Spleen (tissue), 11 donors: ENCODE measurements around the gene UBA52. TPM values are rescaled to one million over a fixed set of nuclear protein-coding genes. Genes with fewer than 3 reads are reported as not detected.

Experiments used
- DNase-seq: peaks from one replicate; pipeline ENCODE4 v3.0.0-alpha.2; 2020
- H3K27ac ChIP-seq, 8 donors: fragments of 200-600 bp; sonication (generic) in 7 of 8; 1 replicate in 4 of 8; 2 replicates in 4 of 8; pipeline versions ENCODE4 v1.5.0 to v1.8.0; 2016 to 2021; ENCODE audit warnings: inconsistent platforms in 4 of 8, mild to moderate bottlenecking in 4 of 8, moderate library complexity in 1 of 8
- H3K27me3 ChIP-seq, 7 donors: fragments of 200-600 bp; sonication (generic) in 6 of 7; replicated peaks in 1 of 7; 1 replicate in 4 of 7; 2 replicates in 3 of 7; pipeline versions ENCODE4 v1.5.0 to v1.8.0; 2016 to 2021; ENCODE audit warnings: inconsistent platforms in 3 of 7, mild to moderate bottlenecking in 1 of 7
- H3K36me3 ChIP-seq, 6 donors: fragments of 200-600 bp; sonication (generic) in 5 of 6; 1 replicate in 4 of 6; 2 replicates in 2 of 6; pipeline versions ENCODE4 v1.5.0 to v1.8.0; 2016 to 2021; ENCODE audit warnings: inconsistent platforms in 2 of 6
- H3K4me1 ChIP-seq, 6 donors: fragments of 200-600 bp; sonication (generic) in 5 of 6; 1 replicate in 3 of 6; 2 replicates in 3 of 6; pipeline versions ENCODE4 v1.5.0 to v1.8.0; 2016 to 2021; ENCODE audit warnings: inconsistent platforms in 3 of 6
- H3K4me3 ChIP-seq, 8 donors: fragments of 200-600 bp; sonication (generic) in 7 of 8; 1 replicate in 4 of 8; 2 replicates in 4 of 8; pipeline versions ENCODE4 v1.5.0 to v1.8.0; 2016 to 2021; ENCODE audit warnings: inconsistent platforms in 4 of 8, mild to moderate bottlenecking in 4 of 8, moderate library complexity in 2 of 8
- H3K9me3 ChIP-seq, 8 donors: fragments of 200-600 bp; sonication (generic) in 7 of 8; 1 replicate in 4 of 8; 2 replicates in 4 of 8; pipeline versions ENCODE4 v1.5.0 to v1.8.0; 2016 to 2021; ENCODE audit warnings: inconsistent platforms in 4 of 8
- CTCF ChIP-seq, 11 experiments: fragments of 200-600 bp in 7 of 11; fragments of 450-650 bp in 4 of 11; sonication (generic) in 4 of 11; IDR thresholded peaks in 8 of 11; conservative IDR thresholded peaks in 3 of 11; 1 replicate in 7 of 11; 2 replicates in 4 of 11; pipeline versions ENCODE4 v1.4.0 to v1.8.0; 2016 to 2021; ENCODE audit warnings: antibody characterized with exemption in 11 of 11, inconsistent platforms in 4 of 11, mild to moderate bottlenecking in 1 of 11
- POLR2A ChIP-seq, 3 donors: fragments of 450-650 bp; IDR thresholded peaks; one replicate each; pipeline ENCODE4 v1.5.1; 2017; ENCODE audit warnings: antibody characterized with exemption in 3 of 3, mild to moderate bottlenecking in 1 of 3
- POLR2AphosphoS5 ChIP-seq, 3 donors: sonication (generic); formaldehyde crosslinking; IDR thresholded peaks; one replicate each; pipeline ENCODE4 v1.5.1; 2017; ENCODE audit warnings: antibody characterized with exemption in 3 of 3
- WGBS, 5 donors: extraction: QIAGEN DNeasy Blood & Tissue Kit in 3 of 5; methylation state at CpG; one replicate each; pipeline versions ENCODE4 v1.1.5 to v1.1.7; 2013 to 2018; 5-methylcytosine and 5-hydroxymethylcytosine counted together
- intact Hi-C: fragments of 100-400 bp; cut with DNase I; formaldehyde crosslinking; loops from one replicate; pipeline ENCODE4 v1.15.0; 2023; ENCODE audit warnings: low total_unique reads
- polyA plus RNA-seq, 3 donors: library from polyadenylated mRNA; stranded (reverse); fragments of 200-250 nt; gene quantifications; one replicate each; pipeline ENCODE4 v1.2.1, GENCODE V29; 2013
- total RNA-seq, 7 donors: library from RNA; depleted of rRNA in 3 of 7; stranded (reverse); fragments of >200 nt in 3 of 7; fragmentation: NEBNext Ultra II Directional in 4 of 7; extraction: Animal tissue kit (Norgen Biotek cat#: 25700) in 4 of 7; gene quantifications; one replicate each; pipeline versions ENCODE4 v1.1.0 to v1.2.1, GENCODE V29; 2016 to 2021
- donor health status: healthy with polysubstance abuse.
- donor health status: DM: no; HTN: no; CAD: no; lungs with moderate emphysema.
- donor health status: DM: no; HTN: no; CAD: no.
- donor health status: Bipolar disorder and iron deficiency.
- donor health status: healthy.
- donor health status: DM: no; HTN: no; CAD: no.
- donor health status: DM: yes; HTN: yes; CAD: no.

UBA52 gene
- total and polyA plus RNA-seq, 10 donors, result 650 to 2,132 (median 1,063) TPM

- TF ChIP-seq POLR2A (IDR thresholded peaks at IDR 0.05), result no peak
- no peak for TF ChIP-seq POLR2AphosphoS5 (IDR thresholded peaks at IDR 0.05)
- TF ChIP-seq CTCF (IDR thresholded peaks at IDR 0.05 in 8 of 11, conservative IDR thresholded peaks at IDR 0.05 in 3 of 11), result no peak
- Histone ChIP-seq H3K27me3 (peaks cover 0 to 42% (median 5%) of the 10 kb centered on the region in 7 donors), H3K27ac (no peak overlapping the region), H3K9me3 (no peaks in the 10 kb centered on the region), H3K4me3 (no peak overlapping the region), H3K36me3 (no peaks in the 10 kb centered on the region), H3K4me1 (no peaks in the 10 kb centered on the region)
- DNase-seq, result no peak
- WGBS, 5 donors, result 66 to 89% (median 82%) methylated on average over 5 to 7 of the region's 7 CpGs
- intact Hi-C loops, result no loop called here
Observed at GRCh38 chr19:18620902-18621301, 49.2 kb downstream of the UBA52 start.

GRCh38 chr19:18626906-18627305 lies 55.2 kb downstream of the UBA52 start:
- H3K36me3 ChIP-seq, result no peaks in the 10 kb centered on the region
- no peak overlapping the region for H3K27ac ChIP-seq
- no peaks in the 10 kb centered on the region for H3K4me1 ChIP-seq
- no peak for DNase-seq
- WGBS, 5 donors, result 69 to 83% (median 73%) methylated on average over 2 of the region's 2 CpGs
- TF ChIP-seq POLR2AphosphoS5 (IDR thresholded peaks at IDR 0.05), result no peak
- TF ChIP-seq POLR2A (IDR thresholded peaks at IDR 0.05), result no peak
- TF ChIP-seq CTCF (IDR thresholded peaks at IDR 0.05 in 8 of 11, conservative IDR thresholded peaks at IDR 0.05 in 3 of 11), result no peak
- H3K27me3 ChIP-seq, result peaks cover 0 to 6% (median 0%) of the 10 kb centered on the region in 7 donors
- H3K9me3 ChIP-seq, result no peaks in the 10 kb centered on the region
- intact Hi-C loops, result no loop called here
- no peak overlapping the region for H3K4me3 ChIP-seq

Other genes starting within 250 kb of the UBA52 start
- 10 to 100 TPM; 55.8 to 86.5 (median 65.1) TPM for gene LSM4, start 248.8 kb upstream of the UBA52 start, total RNA-seq
- 100 to 1,000 TPM in 2 of 3 donors, 10 to 100 TPM in 1; 91.6 to 192 (median 151) TPM for gene LSM4, start 248.8 kb upstream of the UBA52 start, polyA plus RNA-seq
- 10 to 100 TPM; 20.2 to 65.6 (median 45.1) TPM for gene PGPEP1, start 231.3 kb upstream of the UBA52 start, total RNA-seq
- 10 to 100 TPM in 1 of 3 donors, 1 to 10 TPM in 2; 9.3 to 17.3 (median 9.6) TPM for gene PGPEP1, start 231.3 kb upstream of the UBA52 start, polyA plus RNA-seq
- gene GDF15, start 185.7 kb upstream of the UBA52 start, total RNA-seq, result 10 to 100 TPM in 2 of 7 donors, 1 to 10 TPM in 5; 1.9 to 34.3 (median 4.3) TPM
- 10 to 100 TPM in 1 of 3 donors, under 1 TPM in 2; 0.77 to 15.9 (median 0.96) TPM for gene GDF15, start 185.7 kb upstream of the UBA52 start, polyA plus RNA-seq
- gene LRRC25, start 174.2 kb upstream of the UBA52 start, total RNA-seq, result 100 to 1,000 TPM in 3 of 7 donors, 10 to 100 TPM in 4; 82.2 to 164 (median 90.5) TPM
- gene LRRC25, start 174.2 kb upstream of the UBA52 start, polyA plus RNA-seq, result 10 to 100 TPM; 14.6 to 32.2 (median 16.0) TPM
- 100 to 1,000 TPM in 1 of 7 donors, 10 to 100 TPM in 6; 56.3 to 103 (median 82.4) TPM for gene SSBP4, start 152.5 kb upstream of the UBA52 start, total RNA-seq
- gene SSBP4, start 152.5 kb upstream of the UBA52 start, polyA plus RNA-seq, result 100 to 1,000 TPM in 1 of 3 donors, 10 to 100 TPM in 2; 80.6 to 143 (median 94.9) TPM
- gene ISYNA1, start 133.7 kb upstream of the UBA52 start, total RNA-seq, result 10 to 100 TPM; 37.5 to 82.3 (median 44.4) TPM
- 10 to 100 TPM; 31.7 to 58.2 (median 49.0) TPM for gene ISYNA1, start 133.7 kb upstream of the UBA52 start, polyA plus RNA-seq
- gene ELL, start 49.8 kb upstream of the UBA52 start, total RNA-seq, result 10 to 100 TPM; 23.0 to 44.8 (median 32.1) TPM
- gene ELL, start 49.8 kb upstream of the UBA52 start, polyA plus RNA-seq, result 10 to 100 TPM in 1 of 3 donors, 1 to 10 TPM in 2; 4.5 to 14.2 (median 7.9) TPM
- gene FKBP8, start 28.3 kb upstream of the UBA52 start, total RNA-seq, result 100 to 1,000 TPM; 183 to 309 (median 203) TPM
- 100 to 1,000 TPM; 131 to 276 (median 141) TPM for gene FKBP8, start 28.3 kb upstream of the UBA52 start, polyA plus RNA-seq
- 10 to 100 TPM; 63.9 to 90.9 (median 75.7) TPM for gene KXD1, start 14.0 kb upstream of the UBA52 start, total RNA-seq
- gene KXD1, start 14.0 kb upstream of the UBA52 start, polyA plus RNA-seq, result 10 to 100 TPM; 65.9 to 78.5 (median 68.9) TPM
- gene REX1BD, start 16.9 kb downstream of the UBA52 start, total RNA-seq, result 100 to 1,000 TPM in 1 of 7 donors, 10 to 100 TPM in 6; 65.4 to 103 (median 78.7) TPM
- 100 to 1,000 TPM; 127 to 182 (median 160) TPM for gene REX1BD, start 16.9 kb downstream of the UBA52 start, polyA plus RNA-seq
- gene CRLF1, start 34.9 kb downstream of the UBA52 start, total RNA-seq, result 1 to 10 TPM in 4 of 7 donors, under 1 TPM in 2, not detected in 1; 0.20 to 7.0 (median 1.1) TPM
- gene CRLF1, start 34.9 kb downstream of the UBA52 start, polyA plus RNA-seq, result 1 to 10 TPM; 5.2 to 8.0 (median 6.3) TPM
- gene TMEM59L, start 41.0 kb downstream of the UBA52 start, total RNA-seq, result under 1 TPM in 2 of 7 donors, not detected in 5; 0.28 to 0.49 TPM
- under 1 TPM; 0.15 to 0.74 (median 0.50) TPM for gene TMEM59L, start 41.0 kb downstream of the UBA52 start, polyA plus RNA-seq
- 10 to 100 TPM in 4 of 7 donors, 1 to 10 TPM in 3; 4.4 to 23.1 (median 10.3) TPM for gene KLHL26, start 65.2 kb downstream of the UBA52 start, total RNA-seq
- gene KLHL26, start 65.2 kb downstream of the UBA52 start, polyA plus RNA-seq, result 1 to 10 TPM; 1.7 to 3.5 (median 2.2) TPM
- gene CRTC1, start 111.8 kb downstream of the UBA52 start, total RNA-seq, result 10 to 100 TPM in 3 of 7 donors, 1 to 10 TPM in 4; 4.7 to 15.7 (median 8.8) TPM
- 10 to 100 TPM in 1 of 3 donors, 1 to 10 TPM in 2; 3.1 to 11.3 (median 6.4) TPM for gene CRTC1, start 111.8 kb downstream of the UBA52 start, polyA plus RNA-seq
- gene COMP, start 219.4 kb downstream of the UBA52 start, total RNA-seq, result not detected
- gene COMP, start 219.4 kb downstream of the UBA52 start, polyA plus RNA-seq, result 1 to 10 TPM in 1 of 3 donors, under 1 TPM in 2; 0.04 to 1.0 (median 0.13) TPM